Spleen (tissue), 11 donors: ENCODE measurements around the gene IGF2R. TPM values are rescaled to one million over a fixed set of nuclear protein-coding genes. Genes with fewer than 3 reads are reported as not detected.

Experiments used
- DNase-seq: peaks from one replicate; pipeline ENCODE4 v3.0.0-alpha.2; 2020
- H3K27ac ChIP-seq, 8 donors: fragments of 200-600 bp; sonication (generic) in 7 of 8; 1 replicate in 4 of 8; 2 replicates in 4 of 8; pipeline versions ENCODE4 v1.5.0 to v1.8.0; 2016 to 2021; ENCODE audit warnings: inconsistent platforms in 4 of 8, mild to moderate bottlenecking in 4 of 8, moderate library complexity in 1 of 8
- H3K27me3 ChIP-seq, 7 donors: fragments of 200-600 bp; sonication (generic) in 6 of 7; replicated peaks in 1 of 7; 1 replicate in 4 of 7; 2 replicates in 3 of 7; pipeline versions ENCODE4 v1.5.0 to v1.8.0; 2016 to 2021; ENCODE audit warnings: inconsistent platforms in 3 of 7, mild to moderate bottlenecking in 1 of 7
- H3K36me3 ChIP-seq, 6 donors: fragments of 200-600 bp; sonication (generic) in 5 of 6; 1 replicate in 4 of 6; 2 replicates in 2 of 6; pipeline versions ENCODE4 v1.5.0 to v1.8.0; 2016 to 2021; ENCODE audit warnings: inconsistent platforms in 2 of 6
- H3K4me1 ChIP-seq, 6 donors: fragments of 200-600 bp; sonication (generic) in 5 of 6; 1 replicate in 3 of 6; 2 replicates in 3 of 6; pipeline versions ENCODE4 v1.5.0 to v1.8.0; 2016 to 2021; ENCODE audit warnings: inconsistent platforms in 3 of 6
- H3K4me3 ChIP-seq, 8 donors: fragments of 200-600 bp; sonication (generic) in 7 of 8; 1 replicate in 4 of 8; 2 replicates in 4 of 8; pipeline versions ENCODE4 v1.5.0 to v1.8.0; 2016 to 2021; ENCODE audit warnings: inconsistent platforms in 4 of 8, mild to moderate bottlenecking in 4 of 8, moderate library complexity in 2 of 8
- H3K9me3 ChIP-seq, 8 donors: fragments of 200-600 bp; sonication (generic) in 7 of 8; 1 replicate in 4 of 8; 2 replicates in 4 of 8; pipeline versions ENCODE4 v1.5.0 to v1.8.0; 2016 to 2021; ENCODE audit warnings: inconsistent platforms in 4 of 8
- CTCF ChIP-seq, 11 experiments: fragments of 200-600 bp in 7 of 11; fragments of 450-650 bp in 4 of 11; sonication (generic) in 4 of 11; IDR thresholded peaks in 8 of 11; conservative IDR thresholded peaks in 3 of 11; 1 replicate in 7 of 11; 2 replicates in 4 of 11; pipeline versions ENCODE4 v1.4.0 to v1.8.0; 2016 to 2021; ENCODE audit warnings: antibody characterized with exemption in 11 of 11, inconsistent platforms in 4 of 11, mild to moderate bottlenecking in 1 of 11
- POLR2A ChIP-seq, 3 donors: fragments of 450-650 bp; IDR thresholded peaks; one replicate each; pipeline ENCODE4 v1.5.1; 2017; ENCODE audit warnings: antibody characterized with exemption in 3 of 3, mild to moderate bottlenecking in 1 of 3
- POLR2AphosphoS5 ChIP-seq, 3 donors: sonication (generic); formaldehyde crosslinking; IDR thresholded peaks; one replicate each; pipeline ENCODE4 v1.5.1; 2017; ENCODE audit warnings: antibody characterized with exemption in 3 of 3
- WGBS, 5 donors: extraction: QIAGEN DNeasy Blood & Tissue Kit in 3 of 5; methylation state at CpG; one replicate each; pipeline versions ENCODE4 v1.1.5 to v1.1.7; 2013 to 2018; 5-methylcytosine and 5-hydroxymethylcytosine counted together
- intact Hi-C: fragments of 100-400 bp; cut with DNase I; formaldehyde crosslinking; loops from one replicate; pipeline ENCODE4 v1.15.0; 2023; ENCODE audit warnings: low total_unique reads
- polyA plus RNA-seq, 3 donors: library from polyadenylated mRNA; stranded (reverse); fragments of 200-250 nt; gene quantifications; one replicate each; pipeline ENCODE4 v1.2.1, GENCODE V29; 2013
- total RNA-seq, 7 donors: library from RNA; depleted of rRNA in 3 of 7; stranded (reverse); fragments of >200 nt in 3 of 7; fragmentation: NEBNext Ultra II Directional in 4 of 7; extraction: Animal tissue kit (Norgen Biotek cat#: 25700) in 4 of 7; gene quantifications; one replicate each; pipeline versions ENCODE4 v1.1.0 to v1.2.1, GENCODE V29; 2016 to 2021
- donor health status: healthy with polysubstance abuse.
- donor health status: DM: no; HTN: no; CAD: no; lungs with moderate emphysema.
- donor health status: DM: no; HTN: no; CAD: no.
- donor health status: Bipolar disorder and iron deficiency.
- donor health status: healthy.
- donor health status: DM: no; HTN: no; CAD: no.
- donor health status: DM: yes; HTN: yes; CAD: no.

IGF2R gene
- total and polyA plus RNA-seq, 10 donors = 6.9 to 193 (median 159) TPM

- no peaks in the 10 kb centered on the region for H3K27me3 ChIP-seq
- intact Hi-C loops = no loop called here
- no peaks in the 10 kb centered on the region for H3K4me1 ChIP-seq
- TF ChIP-seq POLR2A (IDR thresholded peaks at IDR 0.05) (no peak), CTCF (IDR thresholded peaks at IDR 0.05 in 8 of 11, conservative IDR thresholded peaks at IDR 0.05 in 3 of 11) (no peak), POLR2AphosphoS5 (IDR thresholded peaks at IDR 0.05) (no peak)
- H3K4me3 ChIP-seq = no peak overlapping the region
- H3K9me3 ChIP-seq = no peaks in the 10 kb centered on the region
- H3K36me3 ChIP-seq = peaks cover 8 to 100% (median 98%) of the 10 kb centered on the region in 6 donors
- DNase-seq = peak; percentile 39
- 93 to 98% (median 96%) methylated on average over 11 of the region's 11 CpGs for WGBS, 5 donors
- H3K27ac ChIP-seq = no peak overlapping the region
These were observed 112.5 kb downstream of the IGF2R start for GRCh38 chr6:160081398-160081797.

- Histone ChIP-seq H3K27me3 (no peaks in the 10 kb centered on the region), H3K27ac (no peak overlapping the region), H3K4me3 (no peak overlapping the region), H3K4me1 (no peaks in the 10 kb centered on the region), H3K9me3 (no peaks in the 10 kb centered on the region), H3K36me3 (peaks cover 8 to 100% (median 98%) of the 10 kb centered on the region in 6 donors)
- peak in 1 of 3 donors; percentile 22 for TF ChIP-seq POLR2AphosphoS5 (IDR thresholded peaks at IDR 0.05)
- no peak for TF ChIP-seq CTCF (IDR thresholded peaks at IDR 0.05 in 8 of 11, conservative IDR thresholded peaks at IDR 0.05 in 3 of 11)
- 86 to 97% (median 91%) methylated on average over 8 of the region's 8 CpGs for WGBS, 5 donors
- DNase-seq = no peak
- intact Hi-C loops = no loop called here
These were observed 113.7 kb downstream of the IGF2R start for GRCh38 chr6:160082627-160083026.

- TF ChIP-seq POLR2A (IDR thresholded peaks at IDR 0.05) (no peak), POLR2AphosphoS5 (IDR thresholded peaks at IDR 0.05) (peak in 1 of 3 donors; percentile 40)
- H3K27ac ChIP-seq = no peak overlapping the region
- H3K36me3 ChIP-seq = peaks cover 11 to 100% (median 98%) of the 10 kb centered on the region in 6 donors
- peak; percentile 64 for DNase-seq
- H3K27me3 ChIP-seq = no peaks in the 10 kb centered on the region
- H3K4me1 ChIP-seq = no peaks in the 10 kb centered on the region
- H3K9me3 ChIP-seq = no peaks in the 10 kb centered on the region
- 94 to 97% (median 97%) methylated on average over 17 to 18 of the region's 18 CpGs for WGBS, 5 donors
- H3K4me3 ChIP-seq = no peak overlapping the region
- intact Hi-C loops = no loop called here
These were observed 115.4 kb downstream of the IGF2R start for GRCh38 chr6:160084198-160084776.

GRCh38 chr6:160085226-160085625, 116.3 kb downstream of the IGF2R start:
- peak overlapping the region in 1 of 8 donors; percentile 5 for H3K27ac ChIP-seq
- 72 to 81% (median 77%) methylated on average over 5 of the region's 5 CpGs for WGBS, 5 donors
- H3K4me3 ChIP-seq = no peak overlapping the region
- intact Hi-C loops = no loop called here
- no peaks in the 10 kb centered on the region for H3K27me3 ChIP-seq
- no peaks in the 10 kb centered on the region for H3K9me3 ChIP-seq
- TF ChIP-seq POLR2AphosphoS5 (IDR thresholded peaks at IDR 0.05) = no peak
- no peak for TF ChIP-seq POLR2A (IDR thresholded peaks at IDR 0.05)
- TF ChIP-seq CTCF (IDR thresholded peaks at IDR 0.05 in 8 of 11, conservative IDR thresholded peaks at IDR 0.05 in 3 of 11) = no peak
- no peaks in the 10 kb centered on the region for H3K4me1 ChIP-seq
- peaks cover 10 to 100% (median 98%) of the 10 kb centered on the region in 6 donors for H3K36me3 ChIP-seq
- no peak for DNase-seq
